Measurements from ENCODE around the gene CCZ1B.
"Not testable (repeated sequence)": the region's sequence is repeated elsewhere in the genome, so short reads cannot be mapped to it uniquely, and the experiment has no call there.

DNA sequence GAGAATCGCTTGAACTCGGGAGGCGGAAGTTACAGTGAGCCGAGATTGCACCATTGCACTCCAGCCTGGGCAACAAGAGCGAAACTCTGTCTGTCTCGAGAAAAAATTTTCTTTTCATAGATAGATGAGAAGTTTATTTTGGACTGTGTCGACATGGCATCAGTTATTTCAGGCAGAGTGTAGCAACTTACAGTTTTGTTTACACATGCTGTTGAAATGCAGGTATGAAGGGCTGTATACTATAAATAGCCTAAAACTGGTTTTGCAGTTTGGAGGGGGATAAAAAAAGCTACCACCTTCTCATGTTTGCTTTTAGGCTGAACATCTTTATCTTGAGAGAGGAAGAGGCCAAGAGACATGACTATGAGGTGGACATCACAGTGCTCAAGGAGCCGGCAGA, 28.0 kb downstream of the CCZ1B start:
- TF ChIP-seq, protein P1, sequence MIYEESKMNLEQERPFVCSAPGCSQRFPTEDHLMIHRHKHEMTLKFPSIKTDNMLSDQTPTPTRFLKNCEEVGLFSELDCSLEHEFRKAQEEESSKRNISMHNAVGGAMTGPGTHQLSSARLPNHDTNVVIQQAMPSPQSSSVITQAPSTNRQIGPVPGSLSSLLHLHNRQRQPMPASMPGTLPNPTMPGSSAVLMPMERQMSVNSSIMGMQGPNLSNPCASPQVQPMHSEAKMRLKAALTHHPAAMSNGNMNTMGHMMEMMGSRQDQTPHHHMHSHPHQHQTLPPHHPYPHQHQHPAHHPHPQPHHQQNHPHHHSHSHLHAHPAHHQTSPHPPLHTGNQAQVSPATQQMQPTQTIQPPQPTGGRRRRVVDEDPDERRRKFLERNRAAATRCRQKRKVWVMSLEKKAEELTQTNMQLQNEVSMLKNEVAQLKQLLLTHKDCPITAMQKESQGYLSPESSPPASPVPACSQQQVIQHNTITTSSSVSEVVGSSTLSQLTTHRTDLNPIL (CRISPR knock-in tag; IDR thresholded peaks at IDR 0.05; ENCODE audit: low read depth): not testable (repeated sequence)
- TF ChIP-seq ZFP3 (CRISPR knock-in tag; IDR thresholded peaks at IDR 0.05): not testable (repeated sequence)

Data from SK-N-SH treated with all-trans-retinoic acid at 6 μM for 48 hours (cell line).